ENCODE measurements around the gene LYPLAL1. TPM values are rescaled to one million over a fixed set of nuclear protein-coding genes. Genes with fewer than 3 reads are reported as not detected.
"Not testable (repeated sequence)": the region's sequence is repeated elsewhere in the genome, so short reads cannot be mapped to it uniquely, and the experiment has no call there.

LYPLAL1 gene
- total RNA-seq, 4 donors from 2014 or later = 13.0 to 29.1 (median 17.7) TPM

DNA sequence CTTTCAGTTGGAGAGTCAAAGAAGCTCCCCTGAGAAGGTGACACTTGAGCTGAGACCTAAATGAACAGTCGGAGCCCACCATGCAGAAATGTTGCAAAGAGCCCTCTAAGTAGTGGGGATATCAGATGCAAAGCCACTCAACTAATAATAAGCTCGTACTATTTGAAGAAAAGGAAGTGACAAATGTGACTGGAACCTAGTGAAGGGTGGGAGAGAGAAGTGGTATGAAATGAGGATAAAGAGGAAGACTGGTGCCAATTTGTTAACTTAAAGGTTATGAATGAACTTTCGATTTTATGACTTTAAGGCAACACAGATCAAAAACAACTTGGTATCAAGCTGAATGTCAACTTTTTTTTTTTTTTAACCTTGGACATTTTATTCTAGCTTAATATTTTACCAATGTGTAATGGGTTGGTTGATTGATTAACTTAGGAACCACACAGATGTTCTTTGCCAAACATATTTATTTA lies 14.7 kb downstream of the LYPLAL1 start:
- intact Hi-C loops (cut with DNase I) = no loop called here

DNA sequence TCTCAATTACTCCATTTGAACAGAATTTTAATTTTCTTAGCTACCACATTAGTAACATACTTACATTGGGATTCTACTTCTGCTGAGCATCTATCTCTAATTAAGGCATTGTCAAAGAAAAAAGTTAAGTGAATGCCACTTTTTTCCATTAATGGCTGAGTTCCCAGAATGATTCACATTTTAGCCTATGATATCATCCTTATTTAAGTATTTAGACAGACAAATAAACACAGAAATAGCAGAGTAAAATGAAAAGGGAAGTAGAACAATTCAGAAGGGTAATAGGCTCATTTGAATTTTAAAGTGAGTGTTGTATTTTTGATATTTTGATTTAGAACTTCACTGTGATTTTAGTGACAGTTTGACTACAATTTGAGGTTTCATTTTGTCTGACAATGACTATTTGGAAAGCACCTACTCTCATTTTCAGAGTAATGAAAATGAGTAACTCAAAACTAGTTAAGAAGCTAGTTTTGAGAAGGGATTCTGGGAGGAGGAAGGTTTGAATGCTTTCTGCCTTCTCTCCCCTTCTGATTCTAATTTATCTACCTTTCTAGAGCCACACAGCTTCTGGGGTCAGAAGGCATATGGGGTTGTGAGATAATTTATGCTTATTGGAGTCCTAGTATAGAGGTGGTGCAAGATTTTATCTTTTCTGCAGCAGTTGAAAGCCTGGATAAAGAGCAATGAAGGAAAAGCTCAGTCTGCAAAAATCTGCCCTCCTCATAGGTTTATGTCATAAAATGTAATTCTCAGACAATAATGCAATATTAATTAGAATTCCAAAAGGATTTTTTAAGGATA lies 15.5 kb downstream of the LYPLAL1 start:
- no peak for DNase-seq
- H3K4me3 ChIP-seq = no peak overlapping the region
- H3K9me3 ChIP-seq = no peaks in the 10 kb centered on the region
- peaks cover 3 to 24% (median 5%) of the 10 kb centered on the region in 3 donors for H3K4me1 ChIP-seq
- intact Hi-C loops (cut with DNase I) = no loop called here
- peaks cover 0 to 3% (median 0%) of the 10 kb centered on the region in 3 donors for H3K36me3 ChIP-seq
- TF ChIP-seq POLR2A (IDR thresholded peaks at IDR 0.05) = no peak
- H3K27me3 ChIP-seq = no peaks in the 10 kb centered on the region
- peak overlapping the region in 3 of 4 donors; percentile 25 to 56 (median 54) for H3K27ac ChIP-seq

More for the DNA sequence above, 14.7 kb downstream of the LYPLAL1 start:
- no peaks in the 10 kb centered on the region for H3K27me3 ChIP-seq
- no peak overlapping the region for H3K4me3 ChIP-seq
- H3K27ac ChIP-seq = peak overlapping the region in 1 of 4 donors; percentile 13
- H3K9me3 ChIP-seq = no peaks in the 10 kb centered on the region
- 59 to 78% methylated on average over 3 of the region's 3 CpGs for WGBS, 2 donors
- TF ChIP-seq, protein P1, sequence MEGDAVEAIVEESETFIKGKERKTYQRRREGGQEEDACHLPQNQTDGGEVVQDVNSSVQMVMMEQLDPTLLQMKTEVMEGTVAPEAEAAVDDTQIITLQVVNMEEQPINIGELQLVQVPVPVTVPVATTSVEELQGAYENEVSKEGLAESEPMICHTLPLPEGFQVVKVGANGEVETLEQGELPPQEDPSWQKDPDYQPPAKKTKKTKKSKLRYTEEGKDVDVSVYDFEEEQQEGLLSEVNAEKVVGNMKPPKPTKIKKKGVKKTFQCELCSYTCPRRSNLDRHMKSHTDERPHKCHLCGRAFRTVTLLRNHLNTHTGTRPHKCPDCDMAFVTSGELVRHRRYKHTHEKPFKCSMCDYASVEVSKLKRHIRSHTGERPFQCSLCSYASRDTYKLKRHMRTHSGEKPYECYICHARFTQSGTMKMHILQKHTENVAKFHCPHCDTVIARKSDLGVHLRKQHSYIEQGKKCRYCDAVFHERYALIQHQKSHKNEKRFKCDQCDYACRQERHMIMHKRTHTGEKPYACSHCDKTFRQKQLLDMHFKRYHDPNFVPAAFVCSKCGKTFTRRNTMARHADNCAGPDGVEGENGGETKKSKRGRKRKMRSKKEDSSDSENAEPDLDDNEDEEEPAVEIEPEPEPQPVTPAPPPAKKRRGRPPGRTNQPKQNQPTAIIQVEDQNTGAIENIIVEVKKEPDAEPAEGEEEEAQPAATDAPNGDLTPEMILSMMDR (IDR thresholded peaks at IDR 0.05) = no peak
- no peak for TF ChIP-seq POLR2A (IDR thresholded peaks at IDR 0.05)
- no peak for DNase-seq
- no peaks in the 10 kb centered on the region for H3K36me3 ChIP-seq
- H3K4me1 ChIP-seq = peaks cover 3 to 24% (median 5%) of the 10 kb centered on the region in 3 donors

DNA sequence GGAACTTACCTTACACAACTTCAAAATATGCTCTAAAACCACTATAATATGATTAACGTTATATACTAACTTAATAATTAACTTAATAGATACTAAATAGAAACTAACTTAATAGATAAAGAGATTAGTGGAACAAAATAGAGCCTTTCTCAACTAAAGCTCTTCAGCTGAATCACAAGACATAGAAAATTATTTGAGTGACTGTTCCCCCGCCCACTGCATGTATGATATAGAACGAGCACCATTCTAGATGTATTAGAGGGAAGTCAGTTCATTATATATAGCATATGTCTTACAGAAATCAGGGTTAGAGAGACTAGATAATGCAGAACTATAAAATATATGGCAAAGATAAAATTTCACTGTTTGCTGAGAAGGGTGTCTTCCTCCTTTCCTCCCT lies 16.3 kb downstream of the LYPLAL1 start:
- Histone ChIP-seq H3K27me3 (no peaks in the 10 kb centered on the region), H3K9me3 (no peaks in the 10 kb centered on the region), H3K4me3 (no peak overlapping the region), H3K36me3 (peaks cover 0 to 8% (median 0%) of the 10 kb centered on the region in 3 donors), H3K27ac (no peak overlapping the region), H3K4me1 (peaks cover 3 to 24% (median 5%) of the 10 kb centered on the region in 3 donors)
- 79 to 88% methylated on average over 3 of the region's 3 CpGs for WGBS, 2 donors
- DNase-seq = no peak
- no peak for TF ChIP-seq POLR2A (IDR thresholded peaks at IDR 0.05)
- TF ChIP-seq, protein P1 (IDR thresholded peaks at IDR 0.05) = no peak
- intact Hi-C loops (cut with DNase I) = no loop called here

DNA sequence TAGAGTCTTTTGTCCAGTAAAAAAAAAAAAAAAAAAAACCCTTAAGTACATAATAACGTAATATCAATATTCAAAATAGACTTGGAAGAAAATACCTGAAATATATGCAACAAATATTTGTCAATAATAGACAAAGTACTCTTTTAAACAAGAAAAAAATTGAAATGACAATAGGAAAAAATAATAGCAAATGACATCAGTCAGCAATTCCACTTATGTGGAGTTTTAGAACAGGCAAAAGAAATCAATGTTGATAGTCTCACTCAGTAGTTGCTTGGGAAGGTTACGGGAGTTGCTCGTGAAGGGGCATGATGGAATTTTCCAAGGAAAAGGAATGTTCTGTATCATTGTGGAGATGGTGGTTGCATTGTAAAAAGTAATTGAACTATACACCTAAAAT lies 16.9 kb downstream of the LYPLAL1 start:
- H3K9me3 ChIP-seq = no peaks in the 10 kb centered on the region
- TF ChIP-seq, protein P1 (IDR thresholded peaks at IDR 0.05) = no peak
- no peak for TF ChIP-seq POLR2A (IDR thresholded peaks at IDR 0.05)
- H3K4me1 ChIP-seq = peaks cover 3 to 24% (median 5%) of the 10 kb centered on the region in 3 donors
- DNase-seq = no peak
- H3K4me3 ChIP-seq = no peak overlapping the region
- WGBS, 2 donors = 96 to 100% methylated on average over 3 of the region's 3 CpGs
- no peaks in the 10 kb centered on the region for H3K27me3 ChIP-seq
- H3K36me3 ChIP-seq = peaks cover 0 to 11% (median 0%) of the 10 kb centered on the region in 3 donors
- no peak overlapping the region for H3K27ac ChIP-seq
- intact Hi-C loops (cut with DNase I) = no loop called here

DNA sequence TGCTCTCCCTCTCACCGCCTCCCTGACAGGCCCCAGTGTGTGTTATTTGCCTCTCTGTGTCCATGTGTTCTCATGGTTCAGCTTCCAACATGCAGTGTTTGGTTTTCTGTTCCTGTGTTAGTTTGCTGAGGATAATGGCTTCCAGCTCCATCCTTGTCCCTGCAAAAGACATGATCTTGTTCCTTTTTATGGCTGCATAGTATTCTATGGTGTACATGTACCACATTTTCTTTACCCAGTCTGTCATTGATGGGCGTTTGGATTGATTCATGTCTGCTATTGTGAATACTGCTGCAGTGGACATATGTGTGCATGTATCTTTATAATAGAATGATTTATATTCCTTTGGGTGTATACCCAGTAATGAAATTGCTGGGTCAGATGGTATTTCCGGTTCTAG lies 22.2 kb downstream of the LYPLAL1 start:
- H3K27ac ChIP-seq; H3K4me3 ChIP-seq; H3K4me1 ChIP-seq; DNase-seq; intact Hi-C loops (cut with DNase I); H3K27me3 ChIP-seq; H3K9me3 ChIP-seq: not testable (repeated sequence)
- H3K36me3 ChIP-seq = peaks cover 0 to 33% (median 0%) of the 10 kb centered on the region in 3 donors
- WGBS, 2 donors = 94 to 98% methylated on average over 3 of the region's 3 CpGs

DNA sequence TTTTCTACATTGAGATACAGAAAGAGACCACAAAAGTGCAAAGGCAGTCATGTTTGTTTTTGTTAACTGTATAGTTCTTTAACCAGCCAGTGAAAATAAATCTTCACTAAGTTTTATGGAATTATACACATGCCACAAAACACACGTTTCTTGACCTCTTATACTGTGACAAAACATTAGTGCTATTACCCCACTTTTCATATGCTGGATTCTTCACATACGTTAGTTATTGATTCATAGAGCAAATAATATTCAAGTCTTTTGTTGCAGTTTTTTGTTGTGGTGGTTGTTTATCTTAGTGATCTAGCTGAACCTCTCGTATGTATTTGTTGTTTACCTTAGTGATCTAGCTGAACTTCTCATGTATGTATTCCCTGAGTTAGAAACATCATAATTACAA lies 28.0 kb downstream of the LYPLAL1 start:
- intact Hi-C loops (cut with DNase I) = no loop called here
- no peak for TF ChIP-seq POLR2A (IDR thresholded peaks at IDR 0.05)
- TF ChIP-seq, protein P1 (IDR thresholded peaks at IDR 0.05) = no peak
- H3K27me3 ChIP-seq = no peaks in the 10 kb centered on the region
- peaks cover 0 to 12% (median 0%) of the 10 kb centered on the region in 3 donors for H3K36me3 ChIP-seq
- 94 to 95% methylated on average over 3 of the region's 3 CpGs for WGBS, 2 donors
- H3K4me3 ChIP-seq = no peak overlapping the region
- H3K27ac ChIP-seq = no peak overlapping the region
- no peak for DNase-seq
- H3K9me3 ChIP-seq = no peaks in the 10 kb centered on the region
- H3K4me1 ChIP-seq = no peaks in the 10 kb centered on the region
